ENCODE data around the gene NBPF1. TPM values are rescaled to one million over a fixed set of nuclear protein-coding genes. Genes with fewer than 3 reads are reported as not detected.
"Not testable (repeated sequence)": the region's sequence is repeated elsewhere in the genome, so short reads cannot be mapped to it uniquely, and the experiment has no call there.

NBPF1 gene
- total RNA-seq, 2 experiments from 2014 or later, result 1.9 to 2.4 TPM

GRCh38 chr1:16518913-16519254, 94.5 kb downstream of the NBPF1 start:
- CTCF ChIA-PET; H3K36me3 Mint-ChIP-seq; DNase-seq; H3K9me3 Mint-ChIP-seq; H3K27ac Mint-ChIP-seq; POLR2A ChIA-PET; H3K4me3 Mint-ChIP-seq; intact Hi-C loops (cut with micrococcal nuclease); H3K4me1 Mint-ChIP-seq (ENCODE audit: low read depth): not testable (repeated sequence)
- H3K27me3 Mint-ChIP-seq, result peaks cover 31% of the 10 kb centered on the region

GRCh38 chr1:16516694-16517410, 96.5 kb downstream of the NBPF1 start:
- DNase-seq; intact Hi-C loops (cut with micrococcal nuclease); H3K4me1 Mint-ChIP-seq (ENCODE audit: low read depth); H3K27ac Mint-ChIP-seq; CTCF ChIA-PET; POLR2A ChIA-PET; H3K9me3 Mint-ChIP-seq; H3K36me3 Mint-ChIP-seq; H3K4me3 Mint-ChIP-seq: not testable (repeated sequence)
- H3K27me3 Mint-ChIP-seq, result peaks cover 31% of the 10 kb centered on the region

- H3K27me3 Mint-ChIP-seq, result peaks cover 15% of the 10 kb centered on the region
- intact Hi-C loops (cut with micrococcal nuclease), result loop anchor here (5.0 kb wide), 1 partner anchor 147 kb away; the partner anchor contains the start of gene SZRD1
- H3K9me3 Mint-ChIP-seq; H3K36me3 Mint-ChIP-seq; H3K27ac Mint-ChIP-seq; H3K4me3 Mint-ChIP-seq; CTCF ChIA-PET; H3K4me1 Mint-ChIP-seq (ENCODE audit: low read depth): not testable (repeated sequence)
- peak; percentile 84 for DNase-seq
- POLR2A ChIA-PET, result interaction anchor here (0.7 to 1.7 kb wide), 9 partner anchors 74 to 390 kb away, joined by 3 to 17 read pairs (median 4); partner anchors contain the start of gene NECAP2
Measured at GRCh38 chr1:16514107-16515055, 99.0 kb downstream of the NBPF1 start, which contains the start of gene RNU1-1. TSS of gene RNU1-1 (minus strand) at chr1:16514285.

- CTCF ChIA-PET; H3K27me3 Mint-ChIP-seq; H3K27ac Mint-ChIP-seq; H3K36me3 Mint-ChIP-seq; H3K4me1 Mint-ChIP-seq (ENCODE audit: low read depth); H3K4me3 Mint-ChIP-seq; H3K9me3 Mint-ChIP-seq: not testable (repeated sequence)
- POLR2A ChIA-PET, result interaction anchor here (0.7 to 1.7 kb wide), 11 partner anchors 73 to 391 kb away, joined by 3 to 17 read pairs (median 4); partner anchors contain the start of gene NECAP2
- intact Hi-C loops (cut with micrococcal nuclease), result loop anchor here (5.0 kb wide), 1 partner anchor 146 kb away; the partner anchor contains the start of gene SZRD1
- DNase-seq, result peak; percentile 66
Measured at GRCh38 chr1:16513412-16514106, 99.8 kb downstream of the NBPF1 start.

- POLR2A ChIA-PET, result interaction anchor here (1.3 to 1.7 kb wide), 2 partner anchors 72 to 392 kb away, joined by 7 to 17 read pairs; partner anchors contain the start of gene NECAP2
- DNase-seq, result peak; percentile 42
- intact Hi-C loops (cut with micrococcal nuclease), result loop anchor here (5.0 kb wide), 1 partner anchor 146 kb away; the partner anchor contains the start of gene SZRD1
- CTCF ChIA-PET; H3K9me3 Mint-ChIP-seq; H3K36me3 Mint-ChIP-seq; H3K27ac Mint-ChIP-seq; H3K4me1 Mint-ChIP-seq (ENCODE audit: low read depth); H3K4me3 Mint-ChIP-seq; H3K27me3 Mint-ChIP-seq: not testable (repeated sequence)
Measured at GRCh38 chr1:16512624-16513411, 100.5 kb downstream of the NBPF1 start.

Other genes starting within 250 kb of the NBPF1 start
- gene SZRD1, start 246.3 kb downstream of the NBPF1 start, total RNA-seq, result 100 to 1,000 TPM; 185 to 191 TPM
- not detected for gene SPATA21, start 176.1 kb downstream of the NBPF1 start, total RNA-seq
- gene NECAP2, start 172.8 kb downstream of the NBPF1 start, total RNA-seq, result 10 to 100 TPM; 76.4 to 82.0 TPM
- gene RNU1-1, start 99.3 kb downstream of the NBPF1 start, total RNA-seq, result 1,000 to 10,000 TPM; 1,390 to 1,409 TPM
- 1,000 to 10,000 TPM; 1,390 to 1,409 TPM for gene RNU1-3, start 53.4 kb upstream of the NBPF1 start, total RNA-seq
- gene RNU1-4, start 127.0 kb upstream of the NBPF1 start, total RNA-seq, result 1,000 to 10,000 TPM; 1,390 to 1,409 TPM

Data from activated CD4-positive, alpha-beta memory T cell treated with anti-CD3 and anti-CD28 coated beads for 36 hours (primary cell).